HG03103 (cell line): ENCODE results near the gene C1orf53.
"Not testable (repeated sequence)": the region's sequence is repeated elsewhere in the genome, so short reads cannot be mapped to it uniquely, and the experiment has no call there.

Experiments
- ATAC-seq: cut with Tn5 transposase; IDR thresholded peaks from one replicate; pipeline ENCODE4 v1.9.1; 2021; ENCODE audit warnings: low read depth; ENCODE audit not compliant: unreplicated experiment

The C1orf53 gene

DNA sequence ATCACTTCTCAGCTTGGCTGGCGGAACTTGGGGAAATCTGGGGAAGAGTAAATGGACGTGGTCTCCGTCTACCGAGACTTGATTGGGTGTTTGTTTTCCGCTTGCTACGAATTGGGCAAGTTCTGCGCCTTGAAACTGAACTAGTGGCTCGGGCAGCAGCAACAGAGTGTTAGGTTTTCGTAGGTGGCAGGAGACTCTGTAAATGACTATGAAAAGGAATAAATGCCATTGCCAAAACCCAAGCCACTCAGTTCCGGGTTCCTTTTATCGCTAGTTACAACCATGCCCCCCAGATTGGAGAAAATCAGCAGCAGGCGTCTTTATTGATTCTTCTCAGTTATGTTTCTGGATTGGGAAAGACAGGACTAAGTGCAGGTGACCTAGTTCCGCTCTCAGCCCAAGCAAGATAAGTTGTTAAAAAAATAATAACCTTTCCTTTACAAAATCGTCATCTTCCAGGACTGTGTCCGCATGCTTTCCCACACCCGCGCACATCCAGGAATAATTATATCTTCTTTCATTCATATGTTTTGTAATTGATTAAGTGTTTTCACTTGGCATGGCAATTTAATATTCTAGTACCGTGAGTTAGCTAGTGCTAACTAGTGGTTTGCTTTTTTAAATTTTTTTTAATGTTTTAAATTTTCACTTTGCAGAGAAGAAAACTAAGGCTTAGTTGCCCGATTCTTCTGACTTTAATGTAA is 18.1 kb downstream of the C1orf53 start:
- ATAC-seq: no peak

GRCh38 chr1:197921235-197922069 is 19.0 kb downstream of the C1orf53 start:
- no peak for ATAC-seq

DNA sequence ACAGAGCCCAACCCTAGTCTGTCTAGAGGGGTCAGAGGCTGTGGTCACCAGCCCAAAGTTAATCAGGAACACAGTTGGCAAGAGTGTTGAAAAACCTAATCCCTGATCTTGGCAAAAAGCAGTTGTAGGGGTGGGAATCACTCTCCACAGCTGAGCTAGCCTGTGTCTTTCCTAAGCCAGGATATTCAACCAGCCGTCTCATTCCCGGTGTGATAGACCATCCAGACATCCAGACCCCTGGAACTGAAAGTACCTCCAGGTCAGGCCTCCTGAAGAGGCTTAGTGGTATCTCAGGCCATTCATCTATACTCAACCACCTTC is 19.6 kb downstream of the C1orf53 start:
- no peak for ATAC-seq

- no peak for ATAC-seq
Measured at GRCh38 chr1:197923038-197923437, 20.6 kb downstream of the C1orf53 start.

DNA sequence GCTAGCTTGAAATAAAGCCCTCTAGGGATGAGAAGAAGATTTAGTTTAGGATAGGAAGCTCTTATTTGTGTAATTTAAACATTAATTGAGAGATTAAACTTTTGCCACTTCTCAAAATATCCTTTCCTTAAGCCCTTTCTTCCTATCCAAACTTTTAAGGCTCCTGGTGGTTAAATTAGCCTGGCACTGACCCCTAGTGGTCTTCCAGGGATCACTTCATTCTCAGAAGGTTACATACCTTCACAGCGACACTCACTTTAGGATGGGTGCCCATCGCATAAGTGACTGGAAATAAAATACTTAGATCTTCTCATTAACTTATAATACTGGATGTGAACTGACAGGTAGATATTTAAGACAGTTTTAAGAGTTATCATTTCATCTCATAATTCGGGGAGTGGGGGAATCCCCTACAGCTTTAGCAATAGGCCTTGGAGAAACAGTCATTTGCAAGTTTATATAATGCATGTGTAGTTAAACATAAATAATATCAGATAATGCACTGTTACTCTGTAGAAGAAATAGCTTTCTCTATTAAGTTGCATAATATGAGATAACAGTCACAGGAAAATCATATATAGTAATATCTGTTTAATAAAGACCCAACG is 22.2 kb downstream of the C1orf53 start:
- ATAC-seq: no peak

GRCh38 chr1:197927908-197928665 is 25.7 kb downstream of the C1orf53 start:
- ATAC-seq: no peak

DNA sequence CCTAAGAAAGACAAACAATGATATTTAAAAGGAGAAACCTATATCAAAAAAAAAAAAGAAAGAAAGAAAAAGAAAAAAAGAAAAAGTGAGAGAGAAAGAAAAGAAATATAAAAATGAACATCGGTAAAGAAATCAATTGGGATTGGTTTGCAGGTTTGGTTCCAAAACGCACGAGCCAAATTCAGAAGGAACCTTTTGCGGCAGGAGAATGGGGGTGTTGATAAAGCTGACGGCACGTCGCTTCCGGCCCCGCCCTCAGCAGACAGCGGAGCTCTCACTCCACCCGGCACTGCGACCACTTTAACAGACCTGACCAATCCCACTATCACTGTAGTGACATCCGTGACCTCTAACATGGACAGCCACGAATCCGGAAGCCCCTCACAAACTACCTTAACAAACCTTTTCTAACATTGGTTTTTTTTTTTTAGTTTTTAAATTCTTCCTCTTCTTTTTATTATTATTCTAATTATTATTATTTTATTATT is 26.5 kb downstream of the C1orf53 start:
- ATAC-seq: no peak

DNA sequence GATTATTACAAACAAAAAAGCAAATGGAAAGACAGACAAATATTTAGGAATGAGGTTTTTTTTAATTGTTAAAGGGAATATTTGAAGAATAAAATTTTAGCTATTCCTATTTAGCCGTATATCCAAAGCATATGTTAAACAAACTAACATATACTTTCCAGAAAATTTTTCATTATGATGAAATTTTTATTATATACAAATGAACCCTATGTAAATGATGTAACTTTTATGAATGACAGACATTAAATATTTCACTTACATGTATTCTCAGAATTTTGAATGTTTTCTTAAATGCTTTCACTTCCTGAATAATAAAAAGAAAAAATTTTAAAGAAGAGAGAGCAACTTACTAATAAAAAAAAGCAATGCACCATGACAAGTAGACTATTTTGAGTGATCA is 30.6 kb downstream of the C1orf53 start:
- ATAC-seq: no peak

GRCh38 chr1:197933647-197934046 is 31.2 kb downstream of the C1orf53 start:
- ATAC-seq: no peak

GRCh38 chr1:197937381-197937780 is 35.0 kb downstream of the C1orf53 start:
- no peak for ATAC-seq

- ATAC-seq: no peak
Measured at GRCh38 chr1:197937892-197938291, 35.5 kb downstream of the C1orf53 start.

GRCh38 chr1:197939159-197939980 is 36.9 kb downstream of the C1orf53 start:
- ATAC-seq: not testable (repeated sequence)

- no peak for ATAC-seq
Measured at GRCh38 chr1:197942042-197942441, 39.6 kb downstream of the C1orf53 start.

- no peak for ATAC-seq
Measured at GRCh38 chr1:197944485-197944884, 42.1 kb downstream of the C1orf53 start.

- ATAC-seq: no peak
Measured at GRCh38 chr1:197948926-197949899, 46.8 kb downstream of the C1orf53 start.

DNA sequence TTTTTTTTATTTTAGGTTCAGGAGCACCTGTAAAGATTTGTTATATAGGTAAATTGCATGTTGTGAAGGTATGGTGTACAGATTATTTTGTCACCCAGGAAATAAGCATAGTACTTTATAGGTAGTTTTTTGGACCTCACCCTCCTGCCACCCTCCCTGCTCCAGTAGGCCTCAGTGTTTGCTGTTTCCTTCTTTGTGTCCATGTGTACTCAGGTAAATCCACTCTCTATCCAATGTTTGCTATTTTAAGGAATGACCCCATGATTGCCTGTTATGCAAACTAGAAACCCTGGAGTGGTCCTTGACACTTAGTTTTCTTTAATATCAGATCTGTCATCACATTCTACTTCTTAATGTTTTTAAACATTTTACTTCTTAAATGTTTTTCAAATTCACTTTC is 48.7 kb downstream of the C1orf53 start:
- no peak for ATAC-seq

DNA sequence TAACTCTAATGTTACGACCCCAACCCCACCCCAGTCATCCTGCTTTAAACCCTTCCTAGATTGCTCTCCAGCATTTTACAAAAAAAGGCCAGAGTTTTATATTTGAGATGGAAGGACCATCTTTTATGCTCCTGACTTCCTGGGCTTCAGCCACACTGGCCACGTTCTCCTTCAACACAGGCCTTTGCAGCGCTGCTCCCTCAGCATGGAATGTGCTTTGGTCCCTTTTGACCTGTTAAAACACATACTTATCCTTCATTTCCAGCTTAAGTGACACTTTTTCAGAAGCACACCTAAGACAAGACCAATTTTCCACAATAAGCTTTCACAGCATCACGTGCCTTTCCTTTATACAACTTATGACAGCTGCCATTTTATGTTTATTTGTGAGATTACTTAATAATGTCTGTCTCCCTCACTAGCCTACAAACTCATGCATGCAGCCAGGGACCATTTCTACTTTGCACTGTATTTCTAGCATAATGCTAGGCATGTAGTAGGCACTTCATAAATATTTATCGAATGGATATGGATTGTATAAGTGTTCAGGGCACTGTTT is 49.3 kb downstream of the C1orf53 start:
- no peak for ATAC-seq

DNA sequence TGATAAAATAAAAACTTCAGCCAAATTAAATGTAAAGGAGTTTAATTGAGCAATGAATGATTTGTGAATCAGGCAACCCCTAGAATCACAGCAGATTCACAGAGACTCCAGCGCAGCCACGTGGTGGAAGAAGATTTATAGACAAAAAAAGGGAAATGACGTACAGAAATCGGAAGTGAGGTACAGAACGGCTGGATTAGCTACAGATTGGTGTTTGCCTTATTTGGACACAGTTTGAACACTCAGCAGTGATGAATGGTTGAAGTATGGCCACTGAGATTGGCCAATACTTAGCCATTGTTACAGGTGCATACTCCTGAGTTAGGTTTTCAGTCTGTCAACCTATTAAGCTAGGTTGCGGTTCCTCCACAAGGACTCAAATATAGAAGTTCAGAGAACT is 51.0 kb downstream of the C1orf53 start:
- not testable (repeated sequence) for ATAC-seq
